Stimulated activated CD8-positive, alpha-beta memory T cell treated with anti-CD3 and anti-CD28 coated beads, Interleukin-4, amount 100 ng/mL, for 24 hours (primary cell): ENCODE data around the gene ACP5.
"Not testable (repeated sequence)": the region's sequence is repeated elsewhere in the genome, so short reads cannot be mapped to it uniquely, and the experiment has no call there.

Experiments
- DNase-seq: peaks from one replicate; pipeline ENCODE4 v3.0.0-alpha.2; 2020; ENCODE audit warnings: low read depth

Gene ACP5

GRCh38 chr19:11577451-11578257, at the start of gene ACP5:
TSS of gene ACP5 (minus strand) at chr19:11577645. CDS start at chr19:11577317, 328 bp downstream.
- DNase-seq: no peak

GRCh38 chr19:11626252-11626651, 48.8 kb upstream of the ACP5 start:
- no peak for DNase-seq

- no peak for DNase-seq
Observed at GRCh38 chr19:11624069-11624463, 46.6 kb upstream of the ACP5 start.

GRCh38 chr19:11622401-11622800, 45.0 kb upstream of the ACP5 start:
- not testable (repeated sequence) for DNase-seq

GRCh38 chr19:11620553-11620952, 43.1 kb upstream of the ACP5 start:
- DNase-seq: no peak

GRCh38 chr19:11617180-11618062, 40.0 kb upstream of the ACP5 start:
- no peak for DNase-seq

- no peak for DNase-seq
Observed at GRCh38 chr19:11612816-11613511, 35.5 kb upstream of the ACP5 start.

- DNase-seq: no peak
Observed at GRCh38 chr19:11611730-11612129, 34.3 kb upstream of the ACP5 start.

GRCh38 chr19:11606484-11606883, 29.0 kb upstream of the ACP5 start:
- no peak for DNase-seq

GRCh38 chr19:11599704-11600103, 22.3 kb upstream of the ACP5 start:
- not testable (repeated sequence) for DNase-seq

GRCh38 chr19:11598746-11599145, 21.3 kb upstream of the ACP5 start:
- no peak for DNase-seq

- no peak for DNase-seq
Observed at GRCh38 chr19:11598103-11598483, 20.6 kb upstream of the ACP5 start.

- DNase-seq: peak; percentile 98
Observed at GRCh38 chr19:11597202-11598102, 20.0 kb upstream of the ACP5 start, which contains the start of gene ZNF627. TSS of gene ZNF627 (plus strand) at chr19:11597483. CDS start at chr19:11597628, 145 bp downstream.

- DNase-seq: no peak
Observed at GRCh38 chr19:11596156-11596555, 18.7 kb upstream of the ACP5 start.

GRCh38 chr19:11594084-11594483, 16.6 kb upstream of the ACP5 start:
- no peak for DNase-seq

- no peak for DNase-seq
Observed at GRCh38 chr19:11587975-11588631, 10.7 kb upstream of the ACP5 start.

- peak; percentile 66 for DNase-seq
Observed at GRCh38 chr19:11587302-11587974, 10.0 kb upstream of the ACP5 start.

GRCh38 chr19:11586331-11586730, 8.9 kb upstream of the ACP5 start:
- no peak for DNase-seq

- peak; percentile 37 for DNase-seq
Observed at GRCh38 chr19:11581740-11582139, 4.3 kb upstream of the ACP5 start.

GRCh38 chr19:11580116-11580515, 2.7 kb upstream of the ACP5 start:
- no peak for DNase-seq
